SJSA1 (cell line): ENCODE measurements around the gene ZNF860. TPM values are rescaled to one million over a fixed set of nuclear protein-coding genes. Genes with fewer than 3 reads are reported as not detected.

Experiments
- DNase-seq, 2 experiments: peaks; one replicate each; pipeline ENCODE4 v3.0.0-alpha.2; 2015 to 2020; ENCODE audit warnings: low spot score in 2 of 2, low read depth in 1 of 2
- H3K27ac ChIP-seq: fragments of 250-450 bp; sonication (Bioruptor Pico); 2 replicates; pipeline ENCODE4 v1.5.1; 2020; ENCODE audit warnings: mild to moderate bottlenecking, moderate library complexity
- H3K27me3 ChIP-seq: fragments of 250-450 bp; sonication (Bioruptor Pico); replicated peaks from 2 replicates; pipeline ENCODE4 v1.5.1; 2020; ENCODE audit warnings: mild to moderate bottlenecking, moderate library complexity
- H3K36me3 ChIP-seq: fragments of 250-450 bp; sonication (Bioruptor Pico); 2 replicates; pipeline ENCODE4 v1.5.1; 2020; ENCODE audit warnings: mild to moderate bottlenecking
- H3K4me1 ChIP-seq: fragments of 250-450 bp; sonication (Bioruptor Pico); replicated peaks from 2 replicates; pipeline ENCODE4 v1.6.1; 2021; ENCODE audit warnings: mild to moderate bottlenecking
- H3K4me3 ChIP-seq: fragments of 250-450 bp; sonication (Bioruptor Pico); 2 replicates; pipeline ENCODE4 v1.5.1; 2020; ENCODE audit warnings: mild to moderate bottlenecking
- H3K9me3 ChIP-seq: fragments of 250-450 bp; sonication (Bioruptor Pico); replicated peaks from 2 replicates; pipeline ENCODE4 v1.5.1; 2020; ENCODE audit warnings: mild to moderate bottlenecking
- total RNA-seq: library from RNA; depleted of rRNA; stranded (reverse); fragments of >200 nt; shearing (Covaris generic); gene quantifications from 2 replicates; pipeline ENCODE4 v1.2.3, GENCODE V29; 2014

The ZNF860 gene
- total RNA-seq, 1 experiment from 2014 or later, result 0.53 TPM

DNA sequence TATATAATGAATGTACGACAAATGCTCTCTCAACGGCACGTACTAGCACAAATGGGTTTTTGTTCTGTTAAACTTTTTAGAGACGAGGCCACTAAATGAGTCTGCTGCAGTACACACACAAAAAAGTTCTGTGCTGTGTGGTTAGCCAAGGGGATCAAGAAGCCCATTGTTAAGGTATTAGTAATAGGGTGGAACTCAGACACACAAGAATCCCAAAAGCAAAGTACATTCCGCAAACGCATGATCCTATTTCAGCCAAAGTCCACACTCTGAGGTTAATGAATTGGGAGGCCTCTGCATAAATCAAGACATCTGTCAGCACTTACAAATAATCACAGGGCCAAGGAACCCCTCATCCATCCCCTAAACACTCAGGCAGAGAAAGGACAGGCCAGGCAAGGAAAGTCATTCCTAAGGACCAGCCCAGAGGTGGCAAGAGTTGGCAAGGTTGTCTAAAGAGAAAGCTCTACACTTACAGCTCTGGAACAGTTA lies 12.6 kb upstream of the ZNF860 start:
- Histone ChIP-seq H3K4me1 (peaks cover 37% of the 10 kb centered on the region), H3K27me3 (no peaks in the 10 kb centered on the region), H3K4me3 (peak overlapping the region; percentile 8; the same call in 1 of the 2 replicates), H3K36me3 (no peaks in the 10 kb centered on the region), H3K27ac (peak overlapping the region; percentile 95), H3K9me3 (no peaks in the 10 kb centered on the region)
- peak; percentile 67 to 87 for DNase-seq

DNA sequence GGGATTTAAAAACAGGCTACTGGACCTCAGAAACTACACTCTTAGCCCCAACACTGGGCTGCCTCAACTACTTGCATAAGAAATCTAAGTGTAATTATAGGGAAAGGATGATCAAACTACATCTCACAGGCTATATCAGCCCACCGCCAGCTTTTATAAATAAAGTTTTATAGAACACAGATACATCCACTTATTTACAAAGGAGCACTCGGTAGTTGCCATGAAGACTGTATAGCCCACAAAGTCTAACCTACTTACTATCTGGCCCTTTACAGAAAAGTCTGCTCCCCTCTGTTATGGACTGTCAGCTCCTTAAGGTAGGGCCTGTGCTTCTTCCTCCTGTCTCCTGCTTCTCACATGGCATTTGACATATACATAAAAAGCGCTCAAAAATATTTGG lies 9.9 kb upstream of the ZNF860 start:
- DNase-seq, result no peak
- H3K4me3 ChIP-seq, result no peak overlapping the region
- H3K4me1 ChIP-seq, result peaks cover 47% of the 10 kb centered on the region
- H3K27me3 ChIP-seq, result no peaks in the 10 kb centered on the region
- no peak overlapping the region for H3K27ac ChIP-seq
- no peaks in the 10 kb centered on the region for H3K9me3 ChIP-seq
- H3K36me3 ChIP-seq, result no peaks in the 10 kb centered on the region

DNA sequence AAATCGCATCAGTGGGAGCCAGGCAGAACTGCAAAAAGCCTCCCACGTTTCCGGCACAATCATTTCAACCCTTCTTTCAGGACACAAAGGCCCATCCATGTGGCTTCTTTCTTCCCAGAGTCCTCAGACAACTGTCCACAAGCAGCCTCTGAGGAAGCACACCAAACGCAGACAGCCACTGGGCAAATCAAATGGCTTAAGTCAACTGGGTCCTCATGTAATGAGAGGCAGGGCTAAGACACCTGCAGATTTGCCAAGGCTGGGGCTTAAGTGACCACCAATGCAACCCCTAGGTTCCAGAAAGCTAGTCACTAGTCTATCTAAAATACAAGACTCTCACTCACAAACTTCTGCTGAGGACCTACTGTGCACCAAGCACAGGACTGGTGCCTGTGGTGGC lies 8.5 kb upstream of the ZNF860 start:
- no peak for DNase-seq
- Histone ChIP-seq H3K4me1 (peaks cover 32% of the 10 kb centered on the region), H3K27ac (no peak overlapping the region), H3K27me3 (no peaks in the 10 kb centered on the region), H3K4me3 (no peak overlapping the region), H3K36me3 (no peaks in the 10 kb centered on the region), H3K9me3 (no peaks in the 10 kb centered on the region)

DNA sequence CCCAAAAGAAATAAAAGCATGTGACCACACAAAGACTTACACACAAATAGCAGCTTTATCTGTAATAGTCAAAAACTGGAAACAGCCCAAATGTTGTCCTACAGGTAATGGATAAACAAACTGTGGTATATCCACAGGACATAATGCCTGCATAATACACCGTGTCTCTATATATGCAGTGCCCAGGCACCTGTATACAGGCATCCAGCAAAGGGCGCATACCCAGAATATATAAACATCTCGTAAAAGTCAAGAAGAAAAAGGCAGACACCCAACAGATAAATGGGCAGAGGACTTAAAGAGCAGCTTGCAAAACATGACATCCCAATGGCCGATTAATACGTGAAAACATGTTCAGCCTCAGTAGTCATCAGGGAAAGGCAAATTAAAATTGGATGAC lies 7.7 kb upstream of the ZNF860 start:
- Histone ChIP-seq H3K4me3 (no peak overlapping the region), H3K27ac (no peak overlapping the region)
- no peak for DNase-seq

GRCh38 chr3:31974471-31974870 lies 7.1 kb upstream of the ZNF860 start:
- peak in 1 of 2 experiments; percentile 66 for DNase-seq
- H3K36me3 ChIP-seq, result no peaks in the 10 kb centered on the region
- H3K4me1 ChIP-seq, result peaks cover 27% of the 10 kb centered on the region
- no peak overlapping the region for H3K4me3 ChIP-seq
- no peaks in the 10 kb centered on the region for H3K9me3 ChIP-seq
- peak overlapping the region; percentile 9 for H3K27ac ChIP-seq
- H3K27me3 ChIP-seq, result no peaks in the 10 kb centered on the region

More for the DNA sequence above, 7.7 kb upstream of the ZNF860 start:
- Histone ChIP-seq H3K36me3 (no peaks in the 10 kb centered on the region), H3K4me1 (peaks cover 26% of the 10 kb centered on the region), H3K9me3 (no peaks in the 10 kb centered on the region), H3K27me3 (no peaks in the 10 kb centered on the region)

DNA sequence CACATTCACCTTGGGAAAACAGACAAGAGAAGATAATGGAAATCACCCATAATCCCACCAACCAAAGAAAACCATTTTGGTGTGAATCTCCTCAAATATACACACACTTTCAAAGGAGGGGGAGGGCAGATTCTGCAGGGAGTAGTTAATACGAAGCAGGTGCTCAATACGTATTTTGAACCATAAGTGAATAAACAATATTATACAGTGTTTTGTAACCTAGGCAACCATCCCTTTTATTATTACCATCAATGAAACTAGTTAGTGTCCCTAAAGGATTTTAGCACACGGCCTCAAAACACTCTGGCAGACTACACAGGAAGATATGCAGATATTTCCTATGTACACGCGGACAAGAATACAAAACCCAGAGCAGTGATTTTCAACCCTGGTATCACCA lies 6.6 kb upstream of the ZNF860 start:
- Histone ChIP-seq H3K4me3 (no peak overlapping the region), H3K36me3 (no peaks in the 10 kb centered on the region), H3K27me3 (no peaks in the 10 kb centered on the region), H3K27ac (peak overlapping the region; percentile 9), H3K9me3 (no peaks in the 10 kb centered on the region), H3K4me1 (peaks cover 24% of the 10 kb centered on the region)
- no peak for DNase-seq

DNA sequence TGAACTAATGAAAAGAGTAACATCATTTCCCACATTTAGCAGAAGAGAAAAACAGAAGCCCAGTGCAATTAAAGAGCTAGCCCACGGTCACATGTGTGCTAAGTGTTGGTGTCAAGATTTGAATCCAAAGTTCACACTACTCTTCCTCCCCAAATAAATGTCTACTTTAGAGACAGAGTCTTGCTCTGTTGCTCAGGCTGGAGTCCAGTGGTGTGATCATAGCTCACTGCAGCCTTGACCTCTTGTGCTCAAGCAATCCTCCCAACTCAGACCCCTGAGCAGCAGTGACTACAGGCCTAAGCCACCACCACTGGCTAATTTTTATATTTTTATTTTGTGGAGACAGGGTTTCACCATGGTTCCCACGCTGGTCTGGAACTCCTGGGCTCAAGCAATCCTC lies 5.2 kb upstream of the ZNF860 start:
- Histone ChIP-seq H3K4me1 (peaks cover 21% of the 10 kb centered on the region), H3K27ac (no peak overlapping the region), H3K9me3 (no peaks in the 10 kb centered on the region), H3K36me3 (no peaks in the 10 kb centered on the region), H3K27me3 (no peaks in the 10 kb centered on the region), H3K4me3 (no peak overlapping the region)
- no peak for DNase-seq

DNA sequence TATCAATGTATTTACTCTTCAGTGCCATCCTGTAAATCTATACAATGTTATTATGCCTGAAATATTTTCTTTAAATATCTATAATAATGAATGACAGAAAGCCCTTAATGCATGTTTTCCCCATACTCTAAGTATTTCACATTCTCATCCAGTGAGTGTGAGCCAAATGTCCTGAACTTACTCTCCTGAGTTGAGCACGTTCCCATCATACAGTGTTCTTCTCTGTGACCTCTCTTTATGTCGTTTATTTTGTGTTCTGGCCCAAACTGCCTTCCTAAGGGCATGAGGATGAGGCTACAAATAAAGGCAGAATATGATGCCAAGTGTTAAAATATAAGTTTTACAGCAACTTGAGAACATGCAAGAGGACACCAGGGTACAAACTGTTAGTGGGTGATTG lies 3.8 kb upstream of the ZNF860 start:
- DNase-seq, result no peak
- no peak overlapping the region for H3K4me3 ChIP-seq
- no peaks in the 10 kb centered on the region for H3K9me3 ChIP-seq
- peaks cover 21% of the 10 kb centered on the region for H3K4me1 ChIP-seq
- H3K27ac ChIP-seq, result no peak overlapping the region
- no peaks in the 10 kb centered on the region for H3K27me3 ChIP-seq
- no peaks in the 10 kb centered on the region for H3K36me3 ChIP-seq

DNA sequence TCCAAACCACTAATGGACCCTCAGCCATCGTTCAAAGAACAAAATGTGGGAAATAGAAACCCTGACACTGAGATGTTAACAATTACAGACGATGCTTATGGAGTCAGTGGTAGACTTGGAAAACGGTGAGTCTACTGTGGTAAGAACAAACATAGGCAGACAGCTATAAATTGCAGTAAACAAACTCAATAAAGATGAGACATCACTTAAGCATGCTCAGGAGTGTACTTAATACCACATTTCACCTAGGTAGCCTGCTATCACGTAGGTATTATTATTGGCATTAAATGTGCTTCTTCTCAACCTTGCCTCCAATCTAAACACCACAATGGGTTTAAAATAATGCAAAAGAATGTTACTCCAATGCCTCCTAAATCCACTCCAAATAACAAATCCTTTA lies 3.0 kb upstream of the ZNF860 start:
- Histone ChIP-seq H3K4me3 (no peak overlapping the region), H3K27me3 (no peaks in the 10 kb centered on the region), H3K9me3 (no peaks in the 10 kb centered on the region), H3K4me1 (peaks cover 21% of the 10 kb centered on the region), H3K27ac (no peak overlapping the region), H3K36me3 (no peaks in the 10 kb centered on the region)
- DNase-seq, result no peak

- peaks cover 16% of the 10 kb centered on the region for H3K4me1 ChIP-seq
- no peaks in the 10 kb centered on the region for H3K36me3 ChIP-seq
- no peak overlapping the region for H3K27ac ChIP-seq
- no peaks in the 10 kb centered on the region for H3K9me3 ChIP-seq
- no peak overlapping the region for H3K4me3 ChIP-seq
- no peaks in the 10 kb centered on the region for H3K27me3 ChIP-seq
- DNase-seq, result no peak
Measured at GRCh38 chr3:31979001-31979697, 2.4 kb upstream of the ZNF860 start.

DNA sequence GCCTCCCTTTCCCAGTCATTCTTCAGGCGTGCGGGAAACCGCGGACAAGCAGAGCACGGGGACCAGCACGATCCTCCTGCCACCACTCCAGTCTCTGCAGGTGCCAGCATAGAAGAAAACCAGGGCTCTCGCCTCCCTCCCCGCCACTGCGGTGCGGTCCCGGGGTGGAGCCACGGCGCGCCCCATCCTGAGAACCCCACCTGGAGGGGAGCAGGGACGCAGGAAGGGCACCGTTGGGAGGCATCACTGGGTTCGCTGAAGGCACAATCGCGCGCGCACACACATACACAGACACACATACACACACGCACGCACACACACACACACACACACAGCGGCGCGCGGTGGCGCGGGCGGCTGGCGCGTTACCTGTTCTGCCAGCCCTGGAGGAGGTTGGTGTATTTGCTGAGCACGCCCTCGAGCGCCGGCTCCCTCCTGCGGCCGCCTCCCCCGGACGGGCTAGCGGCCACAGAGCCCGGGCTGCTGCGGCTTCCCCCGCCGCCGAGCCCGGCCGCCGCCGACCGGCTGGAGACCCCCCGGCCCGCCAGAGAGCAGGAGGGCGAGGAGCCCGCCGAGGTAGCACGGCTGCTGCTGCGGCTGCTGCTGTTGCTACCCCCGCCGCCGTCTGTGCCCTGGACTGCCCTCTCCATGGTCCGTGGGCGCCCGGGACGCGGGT lies 882 bp upstream of the ZNF860 start:
- peak overlapping the region; percentile 52 for H3K27ac ChIP-seq
- peak overlapping the region; percentile 74 for H3K4me3 ChIP-seq
- H3K9me3 ChIP-seq, result no peaks in the 10 kb centered on the region
- peaks cover 7% of the 10 kb centered on the region for H3K4me1 ChIP-seq
- H3K36me3 ChIP-seq, result no peaks in the 10 kb centered on the region
- DNase-seq, result peak in 1 of 2 experiments; percentile 48
- no peaks in the 10 kb centered on the region for H3K27me3 ChIP-seq

DNA sequence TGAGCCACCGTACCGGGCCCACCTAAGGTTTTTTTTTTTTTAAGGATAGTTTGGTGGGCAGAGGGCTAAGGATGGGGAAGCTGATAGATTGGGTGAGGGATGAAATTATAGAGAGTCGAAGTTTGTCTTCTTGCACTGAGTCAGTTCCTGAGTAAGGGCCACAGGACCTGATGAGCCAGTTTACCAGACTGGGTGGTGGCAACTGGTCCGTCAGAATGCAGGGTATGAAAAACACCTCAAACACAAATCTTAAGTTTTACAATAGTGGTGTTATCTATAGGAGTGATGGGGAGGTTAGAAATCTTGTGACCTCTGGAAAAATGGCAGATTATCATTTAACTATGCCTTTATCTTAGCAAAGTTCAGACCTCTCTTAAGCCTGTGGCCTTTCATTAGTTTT lies 2.8 kb downstream of the ZNF860 start:
- Histone ChIP-seq H3K27me3 (no peaks in the 10 kb centered on the region), H3K4me3 (no peak overlapping the region), H3K9me3 (no peaks in the 10 kb centered on the region), H3K27ac (no peak overlapping the region), H3K4me1 (peaks cover 3% of the 10 kb centered on the region), H3K36me3 (no peaks in the 10 kb centered on the region)
- no peak for DNase-seq

DNA sequence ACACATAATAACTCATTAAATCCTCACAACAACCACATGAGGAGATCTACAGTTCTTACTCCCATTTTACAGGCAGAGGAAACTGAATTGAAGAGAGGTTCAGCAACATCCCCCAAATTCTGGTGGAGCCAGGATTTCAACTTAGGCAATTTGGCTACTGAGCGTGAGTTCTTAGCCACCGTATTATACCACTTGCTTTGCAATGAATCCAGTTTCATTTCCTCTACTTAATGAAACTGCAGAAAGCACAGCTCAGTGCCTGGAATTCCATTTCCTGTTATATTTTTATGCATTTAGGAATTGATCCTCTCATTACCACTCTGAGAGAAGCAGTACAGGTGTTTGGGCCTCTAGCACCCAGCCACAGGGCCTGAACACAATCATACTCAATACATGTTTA lies 4.3 kb downstream of the ZNF860 start:
- Histone ChIP-seq H3K27ac (no peak overlapping the region), H3K27me3 (no peaks in the 10 kb centered on the region), H3K4me1 (no peaks in the 10 kb centered on the region; the same call in 1 of the 2 replicates), H3K4me3 (no peak overlapping the region), H3K9me3 (no peaks in the 10 kb centered on the region), H3K36me3 (no peaks in the 10 kb centered on the region)
- DNase-seq, result no peak

DNA sequence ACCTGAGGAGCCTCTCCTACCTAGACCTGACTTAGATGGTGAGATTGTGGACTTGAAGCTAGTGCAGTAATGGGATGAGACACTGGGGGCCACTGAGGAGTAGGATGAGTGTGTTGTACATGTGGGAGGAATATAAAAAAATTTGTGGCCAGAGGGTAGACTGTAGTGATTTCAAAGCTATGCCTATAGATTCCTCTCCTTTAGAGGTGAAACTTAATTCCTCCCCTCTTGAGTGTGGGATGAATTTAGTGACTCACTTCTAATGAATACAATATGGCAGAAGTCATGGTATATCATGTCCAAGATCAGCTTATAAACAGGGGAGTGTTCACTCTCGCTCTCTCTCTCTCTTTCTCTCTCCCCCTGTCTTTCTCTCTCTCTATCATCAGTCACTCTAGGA lies 6.7 kb downstream of the ZNF860 start:
- Histone ChIP-seq H3K9me3 (no peaks in the 10 kb centered on the region), H3K4me1 (no peaks in the 10 kb centered on the region), H3K27ac (no peak overlapping the region), H3K27me3 (no peaks in the 10 kb centered on the region), H3K36me3 (no peaks in the 10 kb centered on the region), H3K4me3 (no peak overlapping the region)
- no peak for DNase-seq
